ENCODE data around the gene GPR50. TPM values are rescaled to one million over a fixed set of nuclear protein-coding genes. Genes with fewer than 3 reads are reported as not detected.

The GPR50 gene
- total and polyA plus RNA-seq, 4 donors = not detected

DNA sequence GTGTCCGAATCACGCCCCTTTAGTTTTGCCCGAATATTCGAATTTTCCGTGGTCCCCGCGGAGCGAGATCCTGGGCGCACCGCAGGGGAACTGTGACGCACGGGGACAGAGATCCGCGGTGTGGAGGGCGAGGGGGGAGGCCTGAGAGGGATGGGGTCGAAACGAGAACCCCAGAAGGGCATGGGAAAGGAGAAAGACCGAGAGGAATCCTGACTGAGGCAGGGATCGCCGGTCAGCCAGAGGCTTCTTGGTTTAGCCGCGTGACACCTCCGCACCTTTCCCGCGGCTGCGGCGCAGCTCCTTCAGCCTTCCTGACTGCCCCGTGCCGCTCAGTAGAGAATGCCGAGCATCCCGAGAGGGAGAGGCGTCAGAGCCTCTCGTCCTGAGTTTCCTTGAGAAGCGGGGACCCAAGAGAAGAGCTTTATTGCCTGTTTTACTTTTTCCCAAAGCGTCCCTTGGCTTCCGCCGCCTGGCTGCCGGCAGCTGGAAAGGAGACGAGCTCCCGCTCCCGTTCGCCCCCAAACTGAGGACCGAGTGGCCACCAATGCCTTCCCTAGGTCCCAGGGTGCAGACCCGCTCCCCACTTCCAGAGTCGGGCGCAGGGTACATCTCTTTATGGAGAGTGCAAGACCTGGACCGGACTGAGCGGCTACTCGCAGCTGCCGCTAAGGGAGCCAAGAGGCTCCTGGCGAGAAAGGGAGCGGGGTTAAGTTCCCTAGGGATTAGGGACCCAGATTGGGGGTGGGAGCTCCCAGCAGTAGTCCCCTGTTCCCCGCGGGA lies 911 bp upstream of the GPR50 start:
- H3K9me3 ChIP-seq (ENCODE audit: control insufficient read depth in 4 of 4, low read length in 3 of 4) = peaks cover 0 to 11% (median under 1%) of the 10 kb centered on the region in 4 donors
- no peaks in the 10 kb centered on the region for H3K36me3 ChIP-seq (ENCODE audit: control insufficient read depth in 4 of 4, insufficient read depth in 3 of 4, low read depth in 1 of 4, low read length in 3 of 4)
- H3K4me1 ChIP-seq (ENCODE audit: control insufficient read depth in 4 of 4, insufficient read depth in 4 of 4, low read length in 3 of 4) = peaks cover 0 to 10% (median 0%) of the 10 kb centered on the region in 4 donors
- H3K27me3 ChIP-seq (ENCODE audit: control insufficient read depth in 4 of 4, insufficient read depth in 4 of 4, low read length in 3 of 4) = peaks cover 0 to 9% (median under 1%) of the 10 kb centered on the region in 4 donors
- TF ChIP-seq RXRA (IDR thresholded peaks at IDR 0.05) = no peak
- H3K9ac ChIP-seq (ENCODE audit: low read depth in 1 of 2, low read length in 2 of 2) = no peak overlapping the region
- no peak overlapping the region for H3K27ac ChIP-seq (ENCODE audit: low read depth in 1 of 2, low read length in 2 of 2)
- H3K4me3 ChIP-seq (ENCODE audit: low read depth in 1 of 3, low read length in 3 of 3) = no peak overlapping the region
- WGBS = 9% methylated on average over 54 of the region's 54 CpGs
- no peak for DNase-seq (ENCODE audit: low spot score)

DNA sequence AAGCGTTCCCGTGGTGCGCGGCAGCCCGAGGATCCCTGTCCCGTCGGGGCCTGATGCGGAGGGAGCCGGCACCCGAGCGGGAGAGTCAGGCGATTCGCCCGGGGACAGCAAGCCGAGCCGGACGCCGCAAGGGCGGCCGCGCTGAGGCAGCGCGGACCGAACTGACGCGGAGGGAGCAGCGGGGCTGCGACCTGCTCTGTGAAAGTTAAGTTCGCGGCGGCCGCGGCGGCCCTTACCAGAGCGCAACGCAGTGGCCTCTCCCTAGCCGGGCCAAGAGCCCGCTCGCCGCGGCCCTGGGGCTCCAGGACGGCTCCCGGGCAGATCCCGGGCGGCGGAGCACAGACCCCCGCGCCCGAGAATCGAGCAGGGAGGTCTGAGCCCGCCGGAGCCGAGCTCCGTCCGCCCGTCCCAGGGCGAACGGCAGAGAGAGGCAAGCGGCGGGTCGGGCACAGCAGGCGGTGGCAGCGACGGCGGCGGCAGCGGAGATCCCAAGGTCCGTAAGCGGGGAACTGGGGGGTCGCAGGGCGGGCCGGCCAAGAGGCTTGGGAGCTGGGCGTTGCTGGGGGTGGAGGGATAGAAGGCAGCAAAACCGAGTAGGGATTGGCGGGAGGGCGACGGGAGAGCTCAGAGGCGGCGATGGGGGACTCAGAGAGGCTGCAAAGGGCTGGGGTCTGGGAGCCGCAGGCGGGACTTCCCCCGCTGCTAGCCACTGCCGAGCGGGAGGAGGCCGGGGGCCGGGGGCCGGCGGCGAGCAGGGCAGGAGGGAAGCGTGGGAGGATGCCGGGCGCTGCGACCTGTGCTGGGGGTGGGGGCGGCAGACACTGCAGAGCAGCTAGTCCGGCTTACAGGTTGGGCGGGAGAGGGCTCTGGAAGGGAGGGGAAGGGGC lies 1.0 kb downstream of the GPR50 start:
- TF ChIP-seq, protein P1, sequence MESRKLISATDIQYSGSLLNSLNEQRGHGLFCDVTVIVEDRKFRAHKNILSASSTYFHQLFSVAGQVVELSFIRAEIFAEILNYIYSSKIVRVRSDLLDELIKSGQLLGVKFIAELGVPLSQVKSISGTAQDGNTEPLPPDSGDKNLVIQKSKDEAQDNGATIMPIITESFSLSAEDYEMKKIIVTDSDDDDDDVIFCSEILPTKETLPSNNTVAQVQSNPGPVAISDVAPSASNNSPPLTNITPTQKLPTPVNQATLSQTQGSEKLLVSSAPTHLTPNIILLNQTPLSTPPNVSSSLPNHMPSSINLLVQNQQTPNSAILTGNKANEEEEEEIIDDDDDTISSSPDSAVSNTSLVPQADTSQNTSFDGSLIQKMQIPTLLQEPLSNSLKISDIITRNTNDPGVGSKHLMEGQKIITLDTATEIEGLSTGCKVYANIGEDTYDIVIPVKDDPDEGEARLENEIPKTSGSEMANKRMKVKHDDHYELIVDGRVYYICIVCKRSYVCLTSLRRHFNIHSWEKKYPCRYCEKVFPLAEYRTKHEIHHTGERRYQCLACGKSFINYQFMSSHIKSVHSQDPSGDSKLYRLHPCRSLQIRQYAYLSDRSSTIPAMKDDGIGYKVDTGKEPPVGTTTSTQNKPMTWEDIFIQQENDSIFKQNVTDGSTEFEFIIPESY (IDR thresholded peaks at IDR 0.05) = no peak
- TF ChIP-seq EGR1 (IDR thresholded peaks at IDR 0.05; ENCODE audit: low read depth in 2 of 2) (no peak), GABPA (IDR thresholded peaks at IDR 0.05 in 1 of 2, conservative IDR thresholded peaks at IDR 0.05 in 1 of 2) (no peak), HNF4G (IDR thresholded peaks at IDR 0.05) (no peak), YY1 (IDR thresholded peaks at IDR 0.05) (no peak), SP1 (IDR thresholded peaks at IDR 0.05) (no peak), HNF4A (conservative IDR thresholded peaks at IDR 0.05) (no peak), FOXA1 (IDR thresholded peaks at IDR 0.05) (no peak), FOXA2 (IDR thresholded peaks at IDR 0.05) (no peak), TAF1 (conservative IDR thresholded peaks at IDR 0.05) (no peak), RAD21 (IDR thresholded peaks at IDR 0.05) (no peak), NR2F2 (IDR thresholded peaks at IDR 0.05) (no peak)
- TF ChIP-seq, protein P2, sequence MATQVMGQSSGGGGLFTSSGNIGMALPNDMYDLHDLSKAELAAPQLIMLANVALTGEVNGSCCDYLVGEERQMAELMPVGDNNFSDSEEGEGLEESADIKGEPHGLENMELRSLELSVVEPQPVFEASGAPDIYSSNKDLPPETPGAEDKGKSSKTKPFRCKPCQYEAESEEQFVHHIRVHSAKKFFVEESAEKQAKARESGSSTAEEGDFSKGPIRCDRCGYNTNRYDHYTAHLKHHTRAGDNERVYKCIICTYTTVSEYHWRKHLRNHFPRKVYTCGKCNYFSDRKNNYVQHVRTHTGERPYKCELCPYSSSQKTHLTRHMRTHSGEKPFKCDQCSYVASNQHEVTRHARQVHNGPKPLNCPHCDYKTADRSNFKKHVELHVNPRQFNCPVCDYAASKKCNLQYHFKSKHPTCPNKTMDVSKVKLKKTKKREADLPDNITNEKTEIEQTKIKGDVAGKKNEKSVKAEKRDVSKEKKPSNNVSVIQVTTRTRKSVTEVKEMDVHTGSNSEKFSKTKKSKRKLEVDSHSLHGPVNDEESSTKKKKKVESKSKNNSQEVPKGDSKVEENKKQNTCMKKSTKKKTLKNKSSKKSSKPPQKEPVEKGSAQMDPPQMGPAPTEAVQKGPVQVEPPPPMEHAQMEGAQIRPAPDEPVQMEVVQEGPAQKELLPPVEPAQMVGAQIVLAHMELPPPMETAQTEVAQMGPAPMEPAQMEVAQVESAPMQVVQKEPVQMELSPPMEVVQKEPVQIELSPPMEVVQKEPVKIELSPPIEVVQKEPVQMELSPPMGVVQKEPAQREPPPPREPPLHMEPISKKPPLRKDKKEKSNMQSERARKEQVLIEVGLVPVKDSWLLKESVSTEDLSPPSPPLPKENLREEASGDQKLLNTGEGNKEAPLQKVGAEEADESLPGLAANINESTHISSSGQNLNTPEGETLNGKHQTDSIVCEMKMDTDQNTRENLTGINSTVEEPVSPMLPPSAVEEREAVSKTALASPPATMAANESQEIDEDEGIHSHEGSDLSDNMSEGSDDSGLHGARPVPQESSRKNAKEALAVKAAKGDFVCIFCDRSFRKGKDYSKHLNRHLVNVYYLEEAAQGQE (IDR thresholded peaks at IDR 0.05) = no peak
- TF ChIP-seq, protein P3, sequence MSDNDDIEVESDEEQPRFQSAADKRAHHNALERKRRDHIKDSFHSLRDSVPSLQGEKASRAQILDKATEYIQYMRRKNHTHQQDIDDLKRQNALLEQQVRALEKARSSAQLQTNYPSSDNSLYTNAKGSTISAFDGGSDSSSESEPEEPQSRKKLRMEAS (IDR thresholded peaks at IDR 0.05) = no peak
- H3K9ac ChIP-seq (ENCODE audit: low read depth in 1 of 2, low read length in 2 of 2) = no peak overlapping the region
- no peak for DNase-seq (ENCODE audit: low spot score)
- peak overlapping the region in 1 of 3 donors; percentile 29 for H3K4me3 ChIP-seq (ENCODE audit: low read depth in 1 of 3, low read length in 3 of 3)
- WGBS = 6% methylated on average over 96 of the region's 96 CpGs
- H3K27ac ChIP-seq (ENCODE audit: low read depth in 1 of 2, low read length in 2 of 2) = no peak overlapping the region
- peaks cover 0 to 10% (median 0%) of the 10 kb centered on the region in 4 donors for H3K4me1 ChIP-seq (ENCODE audit: control insufficient read depth in 4 of 4, insufficient read depth in 4 of 4, low read length in 3 of 4)
- H3K27me3 ChIP-seq (ENCODE audit: control insufficient read depth in 4 of 4, insufficient read depth in 4 of 4, low read length in 3 of 4) = peaks cover 0 to 9% (median 1%) of the 10 kb centered on the region in 4 donors
- H3K36me3 ChIP-seq (ENCODE audit: control insufficient read depth in 4 of 4, insufficient read depth in 3 of 4, low read depth in 1 of 4, low read length in 3 of 4) = no peaks in the 10 kb centered on the region
- peaks cover 0 to 11% (median under 1%) of the 10 kb centered on the region in 4 donors for H3K9me3 ChIP-seq (ENCODE audit: control insufficient read depth in 4 of 4, low read length in 3 of 4)
